K562 (cell line): ENCODE data around the gene SPSB1. TPM values are rescaled to one million over a fixed set of nuclear protein-coding genes. Genes with fewer than 3 reads are reported as not detected.
A peak's percentile ranks its signal among the peaks of the same experiment; 100 is the strongest.

Experiments
- ATAC-seq: fragments of 200-7000 bp; cut with Tn5 transposase; 3 replicates; pipeline ENCODE4 v1.9.1; 2020; ENCODE audit warnings: moderate library complexity
- BruUV-seq: library from RNA; stranded (reverse); fragments of 400-500 nt; replicated peaks from 2 replicates; lab custom pipeline; 2021; lab: Mats Ljungman, UMichigan
- CTCF ChIA-PET: fragments of 300-600 bp; formaldehyde crosslinking; extraction: SDS; loops from one replicate; lab custom pipeline; 2021; ENCODE audit warnings: low intra/inter-chr PET ratio; lab: Yijun Ruan, JAX
- POLR2A ChIA-PET: fragments of 300-600, 350-650 bp; sonication (Branson Sonifier 250); formaldehyde crosslinking; extraction: SDS; loops from one replicate; lab custom pipeline; 2021; ENCODE audit warnings: antibody characterized with exemption, inconsistent platforms; lab: Yijun Ruan, JAX
- DNase-seq, 4 experiments: peaks; one replicate each; pipeline versions ENCODE4 v3.0.0 to v3.0.0-alpha.2; 2011 to 2018; ENCODE audit warnings: low spot score in 3 of 4, mixed read lengths in 3 of 4; ENCODE audit errors: extremely low read depth in 1 of 4
- FAIRE-seq: peaks from 2 replicates; lab custom pipeline; 2011; peaks lifted over from hg19 to GRCh38; lab: Jason Lieb, UNC
- H2AFZ ChIP-seq: 2 replicates; pipeline ENCODE4 v1.6.0; 2011; ENCODE audit warnings: low read depth, low read length, control low read depth, inconsistent platforms
- H3K27ac ChIP-seq: fragments of 200-600 bp; 3 replicates; pipeline ENCODE4 v1.8.0; 2011; ENCODE audit warnings: low read depth, mild to moderate bottlenecking, control low read depth, inconsistent platforms, low read length, moderate library complexity, mixed read lengths; ENCODE audit errors: extremely low read depth
- H3K27me3 ChIP-seq, 2 experiments: fragments of 300-600 bp in 1 of 2; 2 replicates in 1 of 2; 3 replicates in 1 of 2; pipeline versions ENCODE4 v1.6.0 to v1.8.0; 2011; ENCODE audit warnings: inconsistent platforms in 2 of 2, low read length in 2 of 2, mild to moderate bottlenecking in 1 of 2, mixed read lengths in 1 of 2, moderate library complexity in 1 of 2; ENCODE audit not compliant: control insufficient read depth in 2 of 2, insufficient read depth in 2 of 2
- H3K36me3 ChIP-seq: fragments of 300-600 bp; 3 replicates; pipeline ENCODE4 v1.8.0; 2011; ENCODE audit warnings: mild to moderate bottlenecking, low read length, inconsistent platforms; ENCODE audit not compliant: control insufficient read depth, insufficient read depth
- H3K4me1 ChIP-seq, 2 experiments: fragments of 200-600 bp in 1 of 2; replicated peaks in 1 of 2; 2 replicates in 1 of 2; 3 replicates in 1 of 2; pipeline versions ENCODE4 v1.5.1 to v1.8.0; 2011; ENCODE audit warnings: inconsistent platforms in 2 of 2, low read length in 2 of 2, mild to moderate bottlenecking in 1 of 2, mixed read lengths in 1 of 2, moderate library complexity in 1 of 2; ENCODE audit not compliant: control insufficient read depth in 2 of 2, insufficient read depth in 2 of 2
- H3K4me2 ChIP-seq: 2 replicates; pipeline ENCODE4 v1.6.1; 2011; ENCODE audit warnings: low read length, control low read depth, inconsistent platforms, mixed read lengths; ENCODE audit not compliant: insufficient read depth
- H3K4me3 ChIP-seq: fragments of 200-600 bp; sonication (generic), shearing (Covaris generic); 2 replicates; pipeline ENCODE4 v1.5.1; 2016; ENCODE audit warnings: control low read depth, inconsistent platforms
- H3K79me2 ChIP-seq: fragments of 200-600 bp; 3 replicates; pipeline ENCODE4 v1.8.0; 2011; ENCODE audit warnings: low read length, inconsistent platforms; ENCODE audit not compliant: control insufficient read depth, insufficient read depth
- H3K9ac ChIP-seq, 2 experiments: 2 replicates each; pipeline versions ENCODE4 v1.6.0 to v1.6.1; 2011; ENCODE audit warnings: low read depth in 2 of 2, low read length in 2 of 2, control low read depth in 1 of 2, inconsistent platforms in 1 of 2, mild to moderate bottlenecking in 1 of 2, mixed read lengths in 1 of 2; ENCODE audit not compliant: insufficient read depth in 1 of 2
- H3K9me1 ChIP-seq: one replicate; pipeline ENCODE4 v1.6.0; 2011; ENCODE audit warnings: inconsistent platforms, mild to moderate bottlenecking, low read length, moderate library complexity; ENCODE audit not compliant: control insufficient read depth, insufficient read depth
- H3K9me3 ChIP-seq: replicated peaks from 2 replicates; pipeline ENCODE4 v1.5.1; 2011; ENCODE audit warnings: low read depth, low read length, inconsistent platforms; ENCODE audit not compliant: control insufficient read depth, insufficient read depth
- H4K20me1 ChIP-seq: replicated peaks from 2 replicates; pipeline ENCODE4 v1.6.1; 2011; ENCODE audit warnings: low read length, inconsistent platforms, mixed read lengths; ENCODE audit not compliant: control insufficient read depth, insufficient read depth
- CC2D1A ChIP-seq: fragments of 450-650 bp; IDR thresholded peaks from 2 replicates; pipeline ENCODE4 v1.6.1; 2017; ENCODE audit warnings: mild to moderate bottlenecking
- CTBP1 ChIP-seq: fragments of 450-650 bp; IDR thresholded peaks from 2 replicates; pipeline ENCODE4 v1.6.1; 2016; ENCODE audit warnings: borderline replicate concordance
- NRF1 ChIP-seq, 2 experiments: fragments of 450-650 bp; IDR thresholded peaks in 1 of 2; conservative IDR thresholded peaks in 1 of 2; 2 replicates each; pipeline ENCODE4 v1.6.1; 2014; ENCODE audit warnings: mild to moderate bottlenecking in 2 of 2
- STAT5B ChIP-seq: fragments of 250-450 bp; sonication (Bioruptor Pico); IDR thresholded peaks from 2 replicates; pipeline ENCODE4 v1.8.0; 2021; ENCODE audit warnings: mild to moderate bottlenecking, inconsistent platforms
- TEAD4 ChIP-seq, 2 experiments: sonication (generic) in 1 of 2; formaldehyde crosslinking in 1 of 2; IDR thresholded peaks; 2 replicates each; pipeline versions ENCODE4 v1.6.1 to v1.8.0; 2012 to 2022; ENCODE audit warnings: borderline replicate concordance in 1 of 2, inconsistent platforms in 1 of 2, low read length in 1 of 2, mild to moderate bottlenecking in 1 of 2, missing genetic modification reagents in 1 of 2
- ZNF263 ChIP-seq: sonication (generic); formaldehyde crosslinking; IDR thresholded peaks from 2 replicates; pipeline ENCODE4 v1.8.0; 2022; ENCODE audit warnings: mild to moderate bottlenecking, missing genetic modification reagents, borderline replicate concordance
- WGBS: fragments of 100-300 bp; shearing (Covaris generic); methylation state at CpG from one replicate; pipeline ENCODE4 v1.1.6; 2016; ENCODE audit warnings: low coverage, mixed read lengths; ENCODE audit not compliant: insufficient coverage; ENCODE audit errors: missing lambda C conversion rate; 5-methylcytosine and 5-hydroxymethylcytosine counted together
- in situ Hi-C: fragments of 300-500 bp; cut with MboI; formaldehyde crosslinking; loops from 4 replicates; pipeline ENCODE4 v1.15.0; 2018; ENCODE audit warnings: inconsistent platforms, mixed read lengths
- intact Hi-C: fragments of 100-400 bp; cut with micrococcal nuclease; formaldehyde crosslinking; loops from 2 replicates; pipeline ENCODE4 v1.14.2; 2022
- polyA plus RNA-seq, 8 experiments: library from polyadenylated mRNA; depleted of rRNA in 4 of 8; stranded (reverse) in 5 of 8; unstranded in 3 of 8; fragments of >200 nt; fragmentation: Nextera tagmentation in 2 of 8; fragmentation: Illumina TruSeq in 1 of 8; extraction: Ambion mirVana in 2 of 8; extraction: Trizol in 1 of 8; gene quantifications; 2 replicates each; pipeline versions ENCODE4 v1.2.1 to v1.2.3, GENCODE V29; 2011 to 2014; ENCODE audit warnings: inconsistent platforms in 1 of 8, missing spikeins in 1 of 8
- total RNA-seq, 7 experiments: library from RNA; depleted of rRNA in 6 of 7; stranded (reverse); fragments of >200 nt in 6 of 7; fragmentation: Illumina TruSeq in 2 of 7; extraction: Trizol in 2 of 7; gene quantifications; 2 replicates each; pipeline versions ENCODE4 v1.2.1 to v1.2.3, GENCODE V29; 2011 to 2021; ENCODE audit warnings: low replicate concordance in 1 of 7
- TF ChIP-seq, protein P1 (sequence below): fragments of 250-450 bp; sonication (Bioruptor Pico); IDR thresholded peaks from 2 replicates; pipeline ENCODE4 v1.4.0; 2020; ENCODE audit warnings: mild to moderate bottlenecking

Gene SPSB1
- total and polyA plus RNA-seq, 9 of the 15 experiments (the other 6 are each of a cell fraction or from before 2014, with no cell fraction given): 0.06 to 0.35 (median 0.14) TPM; not detected in 6

DNA sequence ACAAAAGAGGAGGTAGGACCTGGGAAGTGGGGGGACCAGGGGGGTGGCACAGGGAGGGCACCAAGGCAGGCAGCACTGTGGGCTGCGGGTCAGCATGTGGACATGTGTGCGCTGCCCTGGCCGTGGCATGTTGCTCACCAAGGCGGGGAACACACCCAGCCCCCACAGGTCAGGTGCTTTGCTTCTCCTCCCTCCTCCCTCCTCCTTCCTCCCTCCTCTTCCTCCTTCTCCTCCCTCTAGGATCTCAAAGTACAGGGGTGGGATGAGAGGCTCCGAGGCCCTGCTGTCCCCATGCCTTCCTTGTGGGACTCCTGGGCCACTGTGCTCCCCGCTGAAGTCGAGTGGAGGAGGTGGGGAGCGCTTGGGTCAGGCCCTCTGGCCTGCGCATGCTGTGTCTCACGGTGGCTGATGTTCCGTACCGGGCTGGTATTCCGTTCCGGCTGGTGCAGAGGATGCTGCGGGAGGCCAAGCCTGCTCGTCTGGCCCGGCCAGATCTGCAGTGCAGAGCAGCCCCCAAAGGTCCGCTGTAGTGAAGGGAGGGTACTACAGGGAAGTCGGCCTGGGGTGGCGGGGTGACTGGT lies 26.6 kb downstream of the SPSB1 start:
- no peak; the same call in 2 of the 3 replicates for ATAC-seq
- ChIA-PET POLR2A (no interaction called here), CTCF (no interaction called here)
- TF ChIP-seq, protein P1, sequence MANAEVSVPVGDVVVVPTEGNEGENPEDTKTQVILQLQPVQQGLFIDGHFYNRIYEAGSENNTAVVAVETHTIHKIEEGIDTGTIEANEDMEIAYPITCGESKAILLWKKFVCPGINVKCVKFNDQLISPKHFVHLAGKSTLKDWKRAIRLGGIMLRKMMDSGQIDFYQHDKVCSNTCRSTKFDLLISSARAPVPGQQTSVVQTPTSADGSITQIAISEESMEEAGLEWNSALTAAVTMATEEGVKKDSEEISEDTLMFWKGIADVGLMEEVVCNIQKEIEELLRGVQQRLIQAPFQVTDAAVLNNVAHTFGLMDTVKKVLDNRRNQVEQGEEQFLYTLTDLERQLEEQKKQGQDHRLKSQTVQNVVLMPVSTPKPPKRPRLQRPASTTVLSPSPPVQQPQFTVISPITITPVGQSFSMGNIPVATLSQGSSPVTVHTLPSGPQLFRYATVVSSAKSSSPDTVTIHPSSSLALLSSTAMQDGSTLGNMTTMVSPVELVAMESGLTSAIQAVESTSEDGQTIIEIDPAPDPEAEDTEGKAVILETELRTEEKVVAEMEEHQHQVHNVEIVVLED (CRISPR knock-in tag): no peak
- TF ChIP-seq CC2D1A (no peak), CTBP1 (no peak), STAT5B (CRISPR knock-in tag) (no peak), TEAD4 (IDR thresholded peaks at IDR 0.05; ENCODE audit: low read length) (no peak), TEAD4 (CRISPR knock-in tag; IDR thresholded peaks at IDR 0.05; ENCODE audit: borderline replicate concordance) (no peak), NRF1 (conservative IDR thresholded peaks at IDR 0.05 in 1 of 2, IDR thresholded peaks at IDR 0.05 in 1 of 2) (peak in 1 of 2 experiments; percentile 22; a peak in 2 of 4 replicates), ZNF263 (CRISPR knock-in tag) (peak; percentile 80)
- FAIRE-seq: no peak
- 6% methylated on average over 20 of the region's 20 CpGs for WGBS
- Histone ChIP-seq H3K9me1 (no peaks in the 10 kb centered on the region), H3K4me2 (no peak overlapping the region), H4K20me1 (peaks cover 49% of the 10 kb centered on the region), H3K4me3 (no peak overlapping the region), H3K4me1 (peaks cover 0 to 32% of the 10 kb centered on the region in 2 experiments; a peak in 2 of 5 replicates), H3K27me3 (peaks cover 67 to 100% of the 10 kb centered on the region in 2 experiments; a peak in 4 of 5 replicates), H3K9ac (peak overlapping the region in 1 of 2 experiments; percentile 23; a peak in 1 of 4 replicates), H3K36me3 (no peaks in the 10 kb centered on the region), H2AFZ (no peak overlapping the region), H3K27ac (no peak overlapping the region), H3K79me2 (no peaks in the 10 kb centered on the region), H3K9me3 (no peaks in the 10 kb centered on the region)
- BruUV-seq: no TSS peak
- in situ Hi-C loops (no loop called here), intact Hi-C loops (no loop called here)
- no peak for DNase-seq
